ENCODE measurements around the gene CCDC194. TPM values are rescaled to one million over a fixed set of nuclear protein-coding genes. Genes with fewer than 3 reads are reported as not detected.

CCDC194 gene
- total RNA-seq, 1 donor, result not detected

DNA sequence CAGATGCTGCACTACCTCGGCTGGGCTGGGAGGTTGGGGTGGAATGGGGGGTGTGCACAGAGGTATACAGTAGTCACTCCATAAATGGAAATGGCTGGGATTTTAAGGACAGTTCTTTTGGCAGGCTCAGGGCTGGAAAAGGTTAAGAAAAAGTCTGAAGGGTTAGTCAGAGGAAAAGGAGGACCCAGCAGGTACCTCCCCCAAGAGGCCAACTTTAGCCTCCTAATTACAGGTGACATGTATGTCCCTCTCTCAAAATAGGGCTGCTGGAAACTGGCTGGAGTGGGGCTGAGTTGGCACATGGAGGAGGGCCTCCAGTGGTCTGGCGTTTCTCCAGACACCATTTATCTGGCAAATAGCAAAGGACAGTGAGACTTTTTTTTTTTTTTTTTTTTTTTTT is 994 bp downstream of the CCDC194 start:
- Histone ChIP-seq H3K4me3 (ENCODE audit: insufficient read depth, low read length) (no peak overlapping the region), H3K4me2 (ENCODE audit: insufficient read depth, low read length) (no peak overlapping the region), H3K79me2 (ENCODE audit: insufficient read depth, low read length) (no peaks in the 10 kb centered on the region), H3K27ac (ENCODE audit: low read depth, low read length) (no peak overlapping the region), H3K9me3 (ENCODE audit: low read depth, low read length) (no peaks in the 10 kb centered on the region), H3K36me3 (ENCODE audit: insufficient read depth, low read length) (no peaks in the 10 kb centered on the region), H2AFZ (ENCODE audit: low read length) (no peak overlapping the region), H3K27me3 (ENCODE audit: insufficient read depth, low read length) (peaks cover 21% of the 10 kb centered on the region), H4K20me1 (ENCODE audit: insufficient read depth, low read length) (no peaks in the 10 kb centered on the region), H3K4me1 (ENCODE audit: insufficient read depth, low read length) (peaks cover 9% of the 10 kb centered on the region)
- TF ChIP-seq, protein P1, sequence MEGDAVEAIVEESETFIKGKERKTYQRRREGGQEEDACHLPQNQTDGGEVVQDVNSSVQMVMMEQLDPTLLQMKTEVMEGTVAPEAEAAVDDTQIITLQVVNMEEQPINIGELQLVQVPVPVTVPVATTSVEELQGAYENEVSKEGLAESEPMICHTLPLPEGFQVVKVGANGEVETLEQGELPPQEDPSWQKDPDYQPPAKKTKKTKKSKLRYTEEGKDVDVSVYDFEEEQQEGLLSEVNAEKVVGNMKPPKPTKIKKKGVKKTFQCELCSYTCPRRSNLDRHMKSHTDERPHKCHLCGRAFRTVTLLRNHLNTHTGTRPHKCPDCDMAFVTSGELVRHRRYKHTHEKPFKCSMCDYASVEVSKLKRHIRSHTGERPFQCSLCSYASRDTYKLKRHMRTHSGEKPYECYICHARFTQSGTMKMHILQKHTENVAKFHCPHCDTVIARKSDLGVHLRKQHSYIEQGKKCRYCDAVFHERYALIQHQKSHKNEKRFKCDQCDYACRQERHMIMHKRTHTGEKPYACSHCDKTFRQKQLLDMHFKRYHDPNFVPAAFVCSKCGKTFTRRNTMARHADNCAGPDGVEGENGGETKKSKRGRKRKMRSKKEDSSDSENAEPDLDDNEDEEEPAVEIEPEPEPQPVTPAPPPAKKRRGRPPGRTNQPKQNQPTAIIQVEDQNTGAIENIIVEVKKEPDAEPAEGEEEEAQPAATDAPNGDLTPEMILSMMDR (IDR thresholded peaks at IDR 0.05; ENCODE audit: extremely low read depth, low read depth, low read length), result no peak
- DNase-seq (ENCODE audit: insufficient read length, low spot score, missing footprints), result peak; percentile 85

DNA sequence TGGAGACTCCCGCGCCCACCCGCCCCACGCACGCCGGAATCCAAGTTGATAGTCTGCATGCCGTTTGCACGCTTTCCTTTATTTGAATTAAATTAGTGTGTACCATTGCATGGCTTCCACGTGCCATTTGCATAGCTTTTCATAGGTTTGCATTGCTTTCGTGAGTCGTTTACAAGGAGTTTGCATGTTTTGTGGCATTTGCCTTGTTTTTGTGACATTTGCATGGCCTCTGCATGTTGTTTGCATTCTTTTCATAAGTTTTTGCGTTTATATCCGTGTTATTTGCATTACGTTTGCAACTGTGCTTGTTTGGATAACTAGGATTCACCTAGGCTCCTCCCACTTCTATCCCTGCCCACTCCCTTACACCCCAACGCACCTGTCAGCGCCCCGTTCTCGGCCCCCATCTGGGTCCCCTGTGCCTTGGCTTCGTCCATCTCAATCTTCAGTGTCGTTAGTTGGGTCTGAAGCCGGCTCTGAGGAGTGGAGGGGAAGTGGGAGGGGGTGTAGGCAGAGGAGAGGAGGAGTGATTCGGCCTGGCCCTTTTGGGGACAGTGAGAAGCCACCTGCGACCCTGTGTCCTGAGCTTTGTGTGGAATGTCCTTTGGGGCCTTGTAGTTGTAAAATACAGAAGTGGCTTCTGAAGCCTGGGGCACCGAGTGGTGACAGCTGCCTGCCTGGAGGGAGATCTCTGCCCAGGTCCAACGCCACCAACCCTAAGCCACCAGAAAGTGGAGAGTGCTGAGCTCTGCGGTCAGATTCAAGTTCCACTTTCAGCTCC is 2.4 kb downstream of the CCDC194 start:
- TF ChIP-seq, protein P1 (IDR thresholded peaks at IDR 0.05; ENCODE audit: extremely low read depth, low read depth, low read length), result no peak
- peak overlapping the region; percentile 80 for H2AFZ ChIP-seq (ENCODE audit: low read length)
- H3K36me3 ChIP-seq (ENCODE audit: insufficient read depth, low read length), result no peaks in the 10 kb centered on the region

DNA sequence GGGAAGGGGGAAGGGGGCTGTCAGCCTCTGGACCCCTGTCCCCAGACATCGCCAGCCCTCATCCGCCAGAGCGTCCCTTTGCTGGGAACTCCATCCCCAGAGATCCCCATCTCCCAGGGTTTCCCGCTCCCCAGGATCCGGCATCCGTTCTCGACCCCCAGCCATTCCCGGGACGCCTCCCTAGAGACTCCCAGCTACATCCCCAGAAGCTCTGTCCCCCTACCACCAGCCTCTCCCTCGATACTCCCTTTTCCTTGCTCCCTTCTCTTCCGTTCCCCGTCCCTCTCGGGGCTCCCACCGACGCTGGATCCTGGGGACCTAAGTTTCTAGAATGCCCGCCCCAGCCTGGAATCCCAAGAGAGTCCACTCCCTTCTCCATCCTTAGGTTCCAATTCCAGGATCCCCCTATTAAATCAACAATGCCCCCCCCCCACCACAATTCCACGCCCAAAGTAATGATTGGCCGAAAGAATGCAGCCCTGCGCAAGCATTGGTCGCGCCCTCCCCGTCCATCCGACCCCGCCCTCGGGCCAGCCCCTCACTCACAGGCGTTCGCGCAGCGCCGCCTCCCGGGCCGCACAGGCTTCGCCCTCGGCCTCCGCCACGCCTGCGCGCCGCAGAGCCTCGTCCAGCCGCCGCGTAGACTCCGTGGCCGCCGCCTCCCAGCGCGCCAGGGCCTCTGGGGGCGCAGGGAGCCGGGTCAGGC is 3.2 kb downstream of the CCDC194 start:
- TF ChIP-seq, protein P1 (IDR thresholded peaks at IDR 0.05; ENCODE audit: extremely low read depth, low read depth, low read length), result peak; percentile 54
- Histone ChIP-seq H3K9me3 (ENCODE audit: low read depth, low read length) (no peaks in the 10 kb centered on the region), H4K20me1 (ENCODE audit: insufficient read depth, low read length) (no peaks in the 10 kb centered on the region), H3K4me3 (ENCODE audit: insufficient read depth, low read length) (peak overlapping the region; percentile 69), H2AFZ (ENCODE audit: low read length) (peak overlapping the region; percentile 89), H3K4me1 (ENCODE audit: insufficient read depth, low read length) (peaks cover 9% of the 10 kb centered on the region), H3K79me2 (ENCODE audit: insufficient read depth, low read length) (no peaks in the 10 kb centered on the region), H3K27ac (ENCODE audit: low read depth, low read length) (no peak overlapping the region), H3K27me3 (ENCODE audit: insufficient read depth, low read length) (peaks cover 21% of the 10 kb centered on the region), H3K4me2 (ENCODE audit: insufficient read depth, low read length) (peak overlapping the region; percentile 92), H3K36me3 (ENCODE audit: insufficient read depth, low read length) (no peaks in the 10 kb centered on the region)
- DNase-seq (ENCODE audit: insufficient read length, low spot score, missing footprints), result peak; percentile 100

More for the DNA sequence above, 2.4 kb downstream of the CCDC194 start:
- Histone ChIP-seq H3K4me1 (ENCODE audit: insufficient read depth, low read length) (peaks cover 9% of the 10 kb centered on the region), H3K4me3 (ENCODE audit: insufficient read depth, low read length) (peak overlapping the region; percentile 41), H4K20me1 (ENCODE audit: insufficient read depth, low read length) (no peaks in the 10 kb centered on the region), H3K27me3 (ENCODE audit: insufficient read depth, low read length) (peaks cover 21% of the 10 kb centered on the region), H3K4me2 (ENCODE audit: insufficient read depth, low read length) (peak overlapping the region; percentile 92), H3K9me3 (ENCODE audit: low read depth, low read length) (no peaks in the 10 kb centered on the region), H3K27ac (ENCODE audit: low read depth, low read length) (no peak overlapping the region), H3K79me2 (ENCODE audit: insufficient read depth, low read length) (no peaks in the 10 kb centered on the region)
- DNase-seq (ENCODE audit: insufficient read length, low spot score, missing footprints), result peak; percentile 82
